ENCODE data around the gene LZTS3. TPM values are rescaled to one million over a fixed set of nuclear protein-coding genes. Genes with fewer than 3 reads are reported as not detected.

Gene LZTS3
- total and polyA plus RNA-seq, 2 of the 13 experiments (the other 11 are each of a cell fraction or from before 2014, with no cell fraction given) = 10.1 to 31.3 TPM

- peak; percentile 14; the same call in 1 of the 2 replicates for TF ChIP-seq ELK4 (CRISPR knock-in tag; IDR thresholded peaks at IDR 0.05; ENCODE audit: borderline replicate concordance)
- no peak; the same call in 1 of the 2 replicates for TF ChIP-seq SIN3A (IDR thresholded peaks at IDR 0.05; ENCODE audit: borderline replicate concordance, low read depth, low read length)
- TF ChIP-seq THRA (CRISPR knock-in tag; IDR thresholded peaks at IDR 0.05; ENCODE audit: borderline replicate concordance) = peak; percentile 60
- peak; percentile 93 for TF ChIP-seq ZNF749 (CRISPR knock-in tag; IDR thresholded peaks at IDR 0.05; ENCODE audit: borderline replicate concordance)
- TF ChIP-seq ZNF580 (CRISPR knock-in tag; IDR thresholded peaks at IDR 0.05; ENCODE audit: borderline replicate concordance, low read depth) = peak; percentile 80; the same call in 1 of the 2 replicates
- peak; percentile 87 for TF ChIP-seq XRCC5 (optimal IDR thresholded peaks at IDR 0.05; ENCODE audit: low read length)
- TF ChIP-seq CBX2 (IDR thresholded peaks at IDR 0.05; ENCODE audit: low read depth, low read length) = no peak
- no peak for TF ChIP-seq CBX2 (CRISPR knock-in tag; IDR thresholded peaks at IDR 0.05; ENCODE audit: low read depth)
- TF ChIP-seq CTCF (CRISPR knock-in tag; IDR thresholded peaks at IDR 0.05) = peak; percentile 39; the same call in 1 of the 2 replicates
- TF ChIP-seq SP140L (CRISPR knock-in tag; IDR thresholded peaks at IDR 0.05; ENCODE audit: borderline replicate concordance) = peak; percentile 52; the same call in 1 of the 2 replicates
- TF ChIP-seq MXD1 (CRISPR knock-in tag; IDR thresholded peaks at IDR 0.05) = peak; percentile 86; the same call in 1 of the 2 replicates
- TF ChIP-seq ZNF326 (CRISPR knock-in tag; IDR thresholded peaks at IDR 0.05; ENCODE audit: borderline replicate concordance) = 0 out of 2 replicates have a peak, but pooled peaks have one; percentile 14
- peak; percentile 100 for TF ChIP-seq ZNF777 (CRISPR knock-in tag; IDR thresholded peaks at IDR 0.05)
- peak; percentile 66 for TF ChIP-seq HINFP (CRISPR knock-in tag; IDR thresholded peaks at IDR 0.05; ENCODE audit: low read depth)
- TF ChIP-seq ZBED4 (CRISPR knock-in tag; IDR thresholded peaks at IDR 0.05; ENCODE audit: borderline replicate concordance) = peak; percentile 79; the same call in 1 of the 2 replicates
- peak; percentile 96 for TF ChIP-seq ZNF296 (CRISPR knock-in tag; conservative IDR thresholded peaks at IDR 0.05)
- TF ChIP-seq RARA (CRISPR knock-in tag; IDR thresholded peaks at IDR 0.05) = peak; percentile 53
These were observed 477 bp upstream of the LZTS3 start (continued) for GRCh38 chr20:3173610-3174441.
